Activated T-cell treated with anti-CD3 and anti-CD28 coated beads for 1 hour (primary cell): ENCODE results near the gene HECW1.
"Not testable (repeated sequence)": the region's sequence is repeated elsewhere in the genome, so short reads cannot be mapped to it uniquely, and the experiment has no call there.

ENCODE experiments used
- DNase-seq: peaks from one replicate; pipeline ENCODE4 v3.0.0-alpha.2; 2020; ENCODE audit warnings: low read depth

The HECW1 gene

DNA sequence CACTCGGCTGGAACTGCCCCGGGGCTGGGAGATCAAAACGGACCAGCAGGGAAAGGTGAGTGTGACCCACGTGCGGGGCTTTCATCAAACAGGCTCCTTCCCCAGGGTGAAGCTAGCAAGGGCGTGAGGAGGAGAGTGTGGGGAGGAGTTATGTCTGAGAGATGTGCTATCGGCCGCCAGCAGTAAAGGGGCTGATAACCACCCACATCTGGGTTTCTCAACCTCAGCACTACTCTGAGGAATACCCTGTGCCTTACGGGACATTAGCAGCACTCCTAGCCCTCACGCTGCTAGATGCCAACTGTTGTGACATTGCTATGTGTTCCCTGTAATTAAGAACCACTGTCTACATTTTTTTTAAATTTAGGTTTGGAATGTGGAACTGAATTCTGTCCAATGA is 356.6 kb downstream of the HECW1 start:
- DNase-seq: no peak

DNA sequence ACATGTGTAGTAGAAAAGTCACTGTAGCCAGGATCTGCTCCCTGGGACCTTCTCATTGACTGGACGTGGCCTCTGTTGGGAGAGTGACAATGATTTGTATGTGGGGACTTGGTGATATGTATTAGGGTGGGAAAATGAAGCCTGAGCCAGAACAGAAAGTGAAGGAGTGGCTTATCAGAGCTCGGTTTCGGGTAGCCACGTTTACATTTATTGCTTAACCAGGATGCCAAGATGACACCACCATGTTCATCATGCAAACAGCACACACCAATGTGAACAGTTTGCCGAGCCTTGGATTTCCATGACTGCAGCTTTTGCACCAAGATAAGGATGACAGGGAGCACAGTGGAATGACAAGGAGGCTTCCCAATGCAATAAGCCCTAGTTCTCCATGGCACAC is 357.7 kb downstream of the HECW1 start:
- no peak for DNase-seq

DNA sequence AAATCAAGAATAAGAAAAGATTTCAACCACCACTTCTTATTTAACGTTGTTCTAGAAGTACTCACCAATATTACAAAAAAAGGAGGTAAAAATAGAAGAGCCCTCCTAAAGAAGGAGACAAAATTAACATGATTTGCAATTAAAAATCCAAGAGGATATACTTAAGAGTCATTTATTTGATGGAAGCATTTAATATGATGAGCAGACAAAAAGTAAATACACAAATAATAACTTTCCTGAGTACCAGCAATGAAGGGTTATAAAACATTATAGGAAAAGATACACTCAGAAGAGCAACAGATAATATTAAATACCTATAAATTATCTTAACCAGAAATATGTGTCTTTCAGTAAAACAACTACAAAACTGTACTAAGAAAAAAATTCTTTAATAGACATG is 363.5 kb downstream of the HECW1 start:
- DNase-seq: no peak

DNA sequence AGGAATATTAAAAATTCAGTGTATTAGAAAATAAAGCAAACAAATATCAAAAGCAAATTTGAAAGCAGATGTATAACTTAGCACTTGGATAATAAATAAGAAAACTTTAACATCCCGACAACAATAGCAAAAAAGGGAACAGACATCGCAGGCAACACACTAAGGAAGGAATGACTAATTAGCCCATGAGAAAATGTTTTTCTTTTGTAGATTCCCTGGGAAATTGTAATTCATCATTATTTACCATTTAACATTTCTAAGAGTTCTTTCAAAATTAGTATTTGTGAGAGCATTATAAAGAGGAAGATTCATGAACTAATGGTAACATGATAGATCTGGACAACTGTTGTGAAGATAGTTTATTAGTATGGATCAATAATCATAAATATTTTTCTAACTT is 364.4 kb downstream of the HECW1 start:
- DNase-seq: no peak

DNA sequence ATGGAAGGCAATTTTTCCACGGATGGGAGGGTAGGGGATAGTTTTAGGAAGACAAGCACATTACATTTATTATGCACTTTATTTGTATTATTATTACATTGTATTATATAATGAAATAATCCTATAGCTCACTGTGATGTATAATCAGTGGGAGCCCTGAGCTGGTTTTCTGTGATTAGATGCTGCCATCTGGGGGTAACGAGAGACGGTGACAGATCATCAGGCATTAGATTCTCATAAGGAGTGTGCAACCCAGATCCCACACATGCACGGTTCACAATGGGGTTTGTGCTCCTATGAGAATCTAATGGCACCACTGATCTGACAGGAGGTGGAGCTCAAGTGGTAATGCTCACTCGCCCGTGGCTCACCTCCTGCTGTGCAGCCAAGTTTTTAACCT is 366.6 kb downstream of the HECW1 start:
- no peak for DNase-seq

DNA sequence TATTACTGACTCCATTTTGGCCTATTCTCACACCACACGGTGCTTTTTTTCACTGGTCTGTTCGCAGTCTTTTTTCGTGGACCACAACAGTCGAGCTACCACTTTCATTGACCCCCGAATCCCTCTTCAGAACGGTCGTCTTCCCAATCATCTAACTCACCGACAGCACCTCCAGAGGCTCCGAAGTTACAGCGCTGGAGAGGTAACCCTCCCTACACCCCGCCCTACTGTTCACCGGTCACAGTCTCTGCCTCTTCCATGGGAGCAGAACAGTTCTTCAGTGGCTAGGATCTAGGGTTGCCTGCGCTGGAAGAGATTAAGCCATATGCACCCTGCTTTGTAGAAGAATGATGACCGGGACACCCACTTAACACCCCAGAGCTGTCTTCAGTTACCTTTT is 367.1 kb downstream of the HECW1 start:
- DNase-seq: no peak

DNA sequence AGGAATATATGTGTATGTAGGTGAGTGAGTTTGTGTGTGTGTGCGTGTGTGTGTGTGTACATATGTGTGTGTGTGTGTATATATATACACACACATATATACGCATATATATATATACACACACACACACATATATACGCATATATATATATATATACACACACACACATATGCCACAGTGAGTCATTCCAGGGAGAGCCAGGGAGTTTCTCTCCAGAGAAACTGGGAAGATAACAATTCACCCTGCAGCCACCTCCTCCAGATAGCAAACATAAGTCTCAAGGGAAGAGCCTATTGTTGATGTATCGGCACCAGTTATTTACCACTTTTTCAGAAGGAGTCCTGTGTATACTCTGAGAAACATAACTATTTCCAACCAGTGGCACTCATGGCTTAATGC is 368.1 kb downstream of the HECW1 start:
- DNase-seq: no peak

DNA sequence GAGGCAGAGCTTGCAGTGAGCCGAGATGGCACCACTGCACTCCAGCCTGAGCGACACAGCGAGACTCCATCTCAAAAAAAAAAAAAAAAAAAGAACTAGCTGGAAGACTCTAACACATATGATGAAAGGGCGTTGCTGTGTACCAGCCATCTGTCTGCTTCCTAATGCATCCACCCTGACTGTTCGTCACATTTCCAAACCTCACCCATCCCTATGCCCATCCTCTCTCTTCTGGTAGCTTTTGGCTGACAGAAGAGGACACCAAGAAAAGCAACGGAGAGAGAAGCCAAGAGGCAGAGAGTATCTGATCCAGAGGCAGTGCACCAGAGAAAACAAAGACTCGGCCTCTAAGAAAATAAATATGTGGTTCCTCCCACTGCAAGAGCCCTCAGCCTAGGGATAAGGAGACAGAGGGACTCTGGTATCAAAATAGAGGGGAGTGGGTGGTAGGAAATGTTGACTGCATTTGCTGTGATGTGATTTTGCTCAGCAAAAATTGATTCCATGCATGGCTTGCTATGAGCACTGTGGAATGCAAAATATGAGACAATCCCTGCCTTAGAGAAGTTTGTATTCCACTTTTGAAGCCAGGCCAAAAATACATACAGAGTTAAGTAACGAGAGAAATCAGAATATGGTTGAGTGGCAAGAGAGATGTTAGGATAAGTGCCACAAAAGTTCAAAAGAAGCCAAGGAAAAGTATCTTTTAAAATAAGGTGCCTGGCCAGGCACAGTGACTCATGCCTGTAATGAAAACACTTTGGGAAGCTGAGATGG is 369.6 kb downstream of the HECW1 start:
- no peak for DNase-seq

DNA sequence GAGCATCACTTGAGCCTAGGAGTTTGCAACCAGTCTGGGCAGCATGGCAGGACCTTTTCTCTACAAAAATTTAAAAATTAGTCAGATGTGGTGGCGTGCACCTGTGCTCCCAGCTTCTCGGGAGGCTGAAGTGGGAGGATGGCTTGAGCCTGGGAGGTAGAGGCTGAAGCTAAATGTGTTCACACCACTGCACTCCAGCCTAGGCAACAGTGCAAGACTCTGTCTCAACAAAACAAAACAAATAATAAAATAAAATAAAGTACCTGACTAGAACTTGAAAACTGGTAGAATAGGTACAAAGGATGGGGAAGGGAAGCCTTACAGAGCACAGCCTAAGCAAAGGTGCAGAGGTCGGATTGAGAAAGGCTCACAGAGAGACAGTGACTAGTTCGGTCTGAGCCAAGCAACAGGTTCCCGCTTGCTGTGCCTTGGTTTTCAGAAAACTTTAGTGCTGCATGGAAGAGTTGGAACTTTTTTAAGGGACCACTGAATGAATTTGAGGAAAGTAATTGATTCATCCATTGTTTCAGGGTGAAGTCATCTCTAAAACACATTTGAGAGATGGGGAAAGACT is 370.3 kb downstream of the HECW1 start:
- no peak for DNase-seq

DNA sequence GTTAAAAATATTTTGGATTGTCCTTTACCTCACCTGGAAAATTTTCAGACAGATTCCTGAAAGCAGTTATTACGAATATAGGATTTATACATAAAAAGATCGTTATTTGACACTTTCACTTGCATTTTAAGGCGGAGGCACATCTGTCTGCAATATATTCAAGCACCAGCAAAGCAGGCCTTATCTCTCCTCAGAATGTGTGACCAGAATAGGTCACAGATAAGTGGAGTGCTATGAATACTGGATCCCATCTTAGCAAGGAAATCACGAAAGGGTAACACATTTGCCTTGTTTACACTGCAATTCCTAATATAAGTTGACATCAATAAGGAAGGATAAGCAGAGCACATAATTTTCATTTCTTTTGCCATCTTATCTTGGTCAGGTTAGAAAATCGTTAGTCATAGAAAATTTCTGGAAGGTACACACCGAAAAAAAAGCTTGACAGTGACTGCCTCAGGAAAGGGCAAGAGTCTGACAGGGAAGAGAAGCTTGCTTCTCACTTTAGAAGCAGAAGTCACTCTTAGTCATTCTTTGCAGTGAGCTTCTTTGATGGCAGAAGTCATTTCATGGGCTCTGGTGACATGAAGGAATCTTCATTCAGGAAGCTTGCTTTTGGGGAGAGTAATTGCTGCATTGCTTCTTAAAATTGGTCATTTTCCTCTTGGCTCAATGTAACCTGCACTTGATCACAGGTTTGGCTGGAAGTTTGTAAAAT is 372.4 kb downstream of the HECW1 start:
- DNase-seq: no peak

DNA sequence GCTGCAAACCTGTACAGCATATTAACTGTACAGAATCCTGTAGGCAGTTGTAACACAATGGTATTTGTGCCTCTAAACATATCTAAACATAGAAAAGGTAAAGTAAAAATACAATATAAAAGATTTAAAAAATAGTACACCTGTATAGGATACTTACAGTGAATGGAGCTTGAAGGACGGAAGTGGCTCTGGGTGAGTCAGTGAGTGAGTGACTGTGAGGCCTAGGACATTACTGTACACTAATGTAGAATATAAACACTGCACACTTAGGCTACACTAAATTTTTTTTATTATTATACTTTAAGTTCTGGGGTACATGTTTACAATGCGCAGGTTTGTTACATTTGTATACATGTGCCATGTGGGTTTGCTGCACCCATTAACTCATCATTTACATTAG is 373.1 kb downstream of the HECW1 start:
- no peak for DNase-seq

DNA sequence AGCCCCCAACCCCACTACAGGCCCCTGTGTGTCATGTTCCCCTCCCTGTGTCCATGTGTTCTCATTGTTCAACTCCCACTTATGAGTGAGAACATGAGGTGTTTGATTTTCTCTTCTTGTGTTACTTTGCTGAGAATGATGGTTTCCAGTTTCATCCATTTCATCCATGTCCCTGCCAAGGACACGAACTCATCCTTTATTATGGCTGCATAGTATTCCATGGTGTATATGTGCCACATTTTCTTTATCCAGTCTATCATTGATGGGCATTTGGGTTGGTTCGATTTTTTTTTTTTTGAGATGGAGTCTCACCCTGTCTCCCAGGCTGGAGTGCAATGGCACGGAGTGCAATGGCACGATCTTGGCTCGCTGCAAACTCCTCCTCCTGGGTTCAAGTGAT is 373.6 kb downstream of the HECW1 start:
- not testable (repeated sequence) for DNase-seq

DNA sequence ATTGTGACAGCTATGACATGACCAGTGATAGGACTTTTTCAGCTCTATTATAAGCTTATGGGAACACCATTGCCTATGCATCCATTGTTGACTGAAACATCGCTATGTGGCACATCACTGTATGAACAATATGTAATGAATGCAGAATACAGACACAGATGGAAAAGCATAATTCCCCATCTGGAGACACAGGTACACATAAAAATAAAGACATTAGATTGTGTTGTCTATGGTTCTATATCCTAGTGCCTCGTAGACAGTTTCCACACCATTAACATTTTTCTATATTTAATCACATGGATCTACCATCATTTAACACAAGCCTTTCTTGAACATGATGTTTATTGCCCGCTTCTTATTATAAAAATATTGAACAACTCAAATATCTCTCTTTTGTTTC is 374.2 kb downstream of the HECW1 start:
- DNase-seq: no peak

DNA sequence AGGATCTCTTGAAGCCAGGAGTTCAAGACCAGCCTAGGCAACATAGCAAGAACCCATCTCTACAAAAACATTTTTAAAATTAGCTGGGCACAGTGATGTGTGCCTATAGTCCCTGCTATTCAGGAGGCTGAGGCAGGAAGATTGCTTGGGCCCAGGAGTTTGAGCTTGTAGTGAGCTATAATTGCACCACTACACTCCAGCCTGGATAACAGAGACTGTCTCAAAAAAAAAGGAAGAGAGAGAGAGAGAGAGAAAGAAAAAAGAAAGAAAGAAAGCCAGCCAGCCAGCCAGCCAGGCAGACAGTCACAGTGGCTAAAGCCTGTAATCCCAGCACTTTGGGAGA is 375.3 kb downstream of the HECW1 start:
- no peak for DNase-seq

DNA sequence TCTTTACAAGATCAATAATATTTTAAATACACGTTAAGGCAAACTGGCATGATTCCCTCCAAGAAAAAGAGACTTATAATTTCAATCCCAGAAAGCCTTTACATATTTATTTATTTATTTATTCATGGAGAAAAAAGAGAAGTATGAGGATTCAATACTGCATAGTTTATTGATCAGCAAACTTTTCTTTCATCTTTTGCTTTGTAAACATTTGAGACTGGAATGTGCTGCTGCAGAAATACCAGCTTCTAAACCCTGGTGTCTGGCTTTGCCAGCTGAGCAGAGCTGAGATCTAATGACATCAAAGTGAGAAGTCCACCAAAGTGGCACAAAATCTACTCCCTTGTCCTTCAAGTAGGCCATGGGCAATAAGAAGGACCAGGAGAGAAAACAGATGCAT is 376.8 kb downstream of the HECW1 start:
- no peak for DNase-seq

DNA sequence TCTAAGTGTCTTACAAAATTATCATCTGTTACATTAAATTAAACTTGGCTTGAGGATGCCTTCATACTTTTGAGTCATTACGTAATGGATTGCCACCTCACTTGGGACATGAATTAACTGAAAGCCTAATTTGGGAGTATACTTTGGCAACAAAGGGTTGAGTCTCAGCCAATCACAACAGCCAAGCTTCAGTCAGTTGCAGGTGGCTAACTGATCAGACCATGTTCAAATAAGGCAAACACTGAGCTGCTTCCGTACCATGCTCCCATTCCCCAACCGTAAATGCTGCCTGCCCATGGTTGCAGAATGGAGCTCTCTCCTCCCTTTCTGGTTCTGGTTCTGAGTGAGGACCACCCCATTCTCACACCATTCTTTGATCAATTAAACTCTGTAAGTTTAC is 377.6 kb downstream of the HECW1 start:
- no peak for DNase-seq

DNA sequence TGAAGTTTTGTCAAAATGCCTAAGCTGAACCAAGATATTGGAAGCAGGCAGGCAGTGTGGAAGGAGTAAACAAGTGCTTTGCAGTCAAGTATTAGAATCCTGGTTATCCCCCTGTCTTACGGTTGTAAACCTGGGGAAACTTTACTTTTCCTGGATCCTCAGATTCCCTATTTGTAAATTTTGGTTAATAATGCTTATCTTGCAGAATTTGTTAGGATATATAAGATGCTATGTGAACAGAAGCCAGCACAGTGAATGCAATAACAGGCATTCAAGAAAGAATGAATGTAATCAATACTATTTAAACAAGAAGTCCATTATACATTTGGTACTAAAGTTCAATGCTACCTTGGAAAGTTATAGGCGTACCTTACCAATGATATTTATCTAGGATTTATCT is 378.7 kb downstream of the HECW1 start:
- no peak for DNase-seq

DNA sequence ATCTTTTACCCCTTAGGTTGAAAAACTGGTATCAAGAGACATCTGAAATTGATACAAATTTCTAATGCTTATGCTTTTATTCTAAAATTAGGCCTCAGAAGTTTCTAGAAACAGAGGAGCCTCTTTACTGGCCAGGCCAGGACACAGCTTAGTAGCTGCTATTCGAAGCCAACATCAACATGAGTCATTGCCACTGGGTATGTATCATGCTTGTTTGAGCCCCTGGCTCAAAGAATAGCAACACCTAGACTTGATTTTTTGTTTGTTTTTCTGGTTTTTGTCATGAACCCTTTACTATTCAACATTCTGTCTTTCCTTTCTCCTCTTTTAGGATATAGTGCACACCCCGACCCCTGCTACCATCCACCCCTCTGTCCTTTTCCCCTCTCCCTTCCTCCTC is 379.5 kb downstream of the HECW1 start:
- no peak for DNase-seq

DNA sequence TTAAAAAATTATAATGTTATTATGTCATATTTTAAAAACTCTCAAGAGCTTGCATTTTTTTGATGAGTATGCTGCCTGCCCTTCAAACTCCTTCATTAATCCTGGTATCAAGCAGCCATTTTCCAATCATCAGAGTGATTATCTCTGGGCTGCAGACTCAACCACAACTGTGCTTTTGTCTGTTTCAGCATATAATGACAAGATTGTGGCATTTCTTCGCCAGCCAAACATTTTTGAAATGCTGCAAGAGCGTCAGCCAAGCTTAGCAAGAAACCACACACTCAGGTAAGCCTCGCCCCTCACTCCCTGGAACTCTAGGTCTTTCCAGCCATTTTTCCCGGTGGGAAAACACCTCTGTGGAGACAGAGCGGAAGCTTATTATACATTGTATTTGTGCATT is 380.4 kb downstream of the HECW1 start:
- DNase-seq: no peak

DNA sequence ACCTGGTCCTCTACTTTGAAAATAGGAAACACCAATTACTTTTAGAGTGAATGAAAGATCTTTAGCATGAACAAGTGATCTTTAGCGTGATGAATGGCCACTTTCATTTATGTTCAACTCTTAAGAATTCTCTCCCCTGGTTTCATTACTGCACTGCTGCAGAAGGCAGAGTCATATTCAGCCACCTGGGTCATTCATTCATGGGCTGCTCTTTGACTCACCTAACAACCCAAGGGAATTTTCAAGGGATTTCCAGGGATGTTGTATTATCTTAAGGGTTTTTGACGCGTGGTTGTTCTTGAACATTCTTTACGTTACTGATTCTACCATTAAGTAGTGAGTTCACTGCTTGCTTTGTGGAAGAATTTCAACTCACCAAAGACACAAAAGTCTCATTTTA is 383.1 kb downstream of the HECW1 start:
- no peak for DNase-seq

DNA sequence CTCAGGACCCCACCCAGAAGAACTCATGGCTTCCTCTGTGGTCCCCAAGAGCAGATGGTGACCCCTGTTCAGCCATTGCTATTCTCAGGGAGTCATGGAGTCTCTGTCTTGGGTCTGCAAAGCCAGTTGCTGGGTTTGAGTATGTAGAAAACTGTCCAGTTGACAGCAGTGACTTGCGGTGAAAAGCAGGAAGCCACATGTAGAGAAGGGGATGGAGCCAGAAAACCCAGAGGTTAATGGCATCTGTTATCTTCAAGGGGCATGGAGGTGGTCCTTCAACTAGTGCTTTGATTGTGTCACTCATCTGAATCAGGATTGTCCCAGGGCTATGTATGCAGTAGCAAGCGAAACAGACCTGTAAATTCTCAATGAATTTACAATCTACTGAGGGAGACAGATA is 384.1 kb downstream of the HECW1 start:
- DNase-seq: no peak

DNA sequence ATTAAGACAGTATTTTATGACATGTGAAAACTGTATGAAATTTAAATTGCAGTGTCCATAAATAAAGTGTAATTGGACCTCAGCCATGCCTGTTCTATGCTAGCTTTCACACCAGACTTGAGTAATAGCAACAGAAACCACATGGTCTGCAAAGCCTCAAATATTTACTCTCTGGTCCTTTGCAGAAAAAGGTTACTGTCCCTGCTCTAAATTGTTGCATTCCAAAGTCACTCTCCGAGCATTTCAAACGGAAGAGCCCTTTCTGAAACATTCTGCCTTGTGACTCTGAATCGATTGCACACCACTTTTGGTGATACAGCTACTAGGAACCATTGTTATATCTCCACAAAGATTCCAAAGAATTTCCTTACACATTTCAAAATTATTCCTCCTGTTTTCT is 389.4 kb downstream of the HECW1 start:
- DNase-seq: no peak

DNA sequence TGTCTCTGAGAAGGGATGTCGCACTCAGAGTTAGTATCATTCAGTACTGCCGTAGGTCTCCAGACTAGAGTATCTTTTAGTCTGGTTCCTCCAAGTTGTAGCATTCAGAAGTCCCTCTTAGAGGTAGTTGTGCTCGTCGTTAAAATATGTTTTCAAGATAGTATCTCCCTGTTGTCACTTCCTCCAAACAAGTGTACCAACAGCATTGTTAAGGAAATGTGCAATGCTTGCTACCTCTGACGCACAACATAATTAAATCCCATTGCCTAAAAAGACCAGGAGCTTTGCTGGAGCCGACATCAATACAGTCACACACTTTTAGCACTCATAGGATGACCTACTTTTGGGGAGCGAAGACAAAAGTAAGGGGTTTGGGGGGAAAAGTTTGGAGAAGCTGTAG is 390.5 kb downstream of the HECW1 start:
- DNase-seq: no peak

DNA sequence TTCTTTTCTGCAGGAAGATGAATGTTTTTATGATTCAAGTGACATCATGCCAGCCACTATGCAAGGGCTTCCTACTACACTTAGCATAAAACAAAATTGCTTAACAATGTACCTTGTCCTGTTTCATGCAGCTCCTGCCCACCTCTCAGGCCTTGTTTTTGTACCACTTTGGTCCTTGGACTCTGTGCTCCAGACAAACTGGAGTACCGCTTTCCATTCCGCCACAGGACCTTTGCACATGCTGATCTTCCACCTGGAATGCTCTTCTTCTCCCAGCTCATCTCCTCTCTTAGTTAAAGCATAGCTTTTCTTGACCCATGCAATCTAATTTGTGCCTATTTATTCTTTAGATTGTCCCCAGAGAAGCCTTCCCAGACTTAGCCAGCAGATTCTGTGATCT is 393.0 kb downstream of the HECW1 start:
- no peak for DNase-seq
